Esophagus squamous epithelium (tissue), 4 donors: ENCODE results near the gene C11orf98.

ENCODE experiments used
- POLR2A ChIP-seq, 4 donors: fragments of 450-650 bp; IDR thresholded peaks; one replicate each; pipeline ENCODE4 v1.6.1; 2017; ENCODE audit warnings: antibody characterized with exemption in 4 of 4, mild to moderate bottlenecking in 4 of 4, moderate library complexity in 3 of 4
- TF ChIP-seq, protein P1 (sequence below), 6 experiments: fragments of 450-650 bp in 4 of 6; fragments of 200-600 bp in 2 of 6; sonication (generic) in 2 of 6; IDR thresholded peaks; one replicate each; pipeline ENCODE4 v1.5.1; 2016 to 2019; ENCODE audit warnings: antibody characterized with exemption in 6 of 6, mild to moderate bottlenecking in 4 of 6, moderate library complexity in 4 of 6

DNA sequence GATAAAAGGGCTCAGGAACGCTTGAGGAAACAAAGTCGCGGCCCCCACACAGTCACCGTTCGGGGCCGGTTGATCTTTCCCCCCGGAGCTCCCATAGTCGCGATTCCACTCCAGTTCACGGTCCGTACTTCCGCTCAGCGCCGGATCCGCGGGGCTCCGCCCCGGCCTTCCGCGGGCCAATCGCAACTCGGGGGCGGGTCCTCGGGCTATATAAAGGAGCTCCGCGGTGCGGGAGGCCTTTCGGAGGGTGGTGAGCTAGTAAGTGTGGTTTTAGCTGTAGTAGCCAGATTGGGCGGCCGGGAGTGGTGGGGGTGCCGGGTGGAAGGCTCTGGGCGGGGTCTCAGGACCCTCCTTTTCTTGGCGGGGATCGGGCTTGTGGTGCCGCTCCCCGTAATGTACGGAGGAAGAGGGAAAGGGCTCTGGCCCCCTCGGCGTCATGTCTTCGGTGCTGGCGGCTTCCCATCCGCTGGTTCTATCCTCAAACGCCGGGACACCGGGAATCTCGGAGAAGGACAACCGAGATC is at the start of gene C11orf98, which contains the start of gene CSKMT:
- TF ChIP-seq, protein P1, sequence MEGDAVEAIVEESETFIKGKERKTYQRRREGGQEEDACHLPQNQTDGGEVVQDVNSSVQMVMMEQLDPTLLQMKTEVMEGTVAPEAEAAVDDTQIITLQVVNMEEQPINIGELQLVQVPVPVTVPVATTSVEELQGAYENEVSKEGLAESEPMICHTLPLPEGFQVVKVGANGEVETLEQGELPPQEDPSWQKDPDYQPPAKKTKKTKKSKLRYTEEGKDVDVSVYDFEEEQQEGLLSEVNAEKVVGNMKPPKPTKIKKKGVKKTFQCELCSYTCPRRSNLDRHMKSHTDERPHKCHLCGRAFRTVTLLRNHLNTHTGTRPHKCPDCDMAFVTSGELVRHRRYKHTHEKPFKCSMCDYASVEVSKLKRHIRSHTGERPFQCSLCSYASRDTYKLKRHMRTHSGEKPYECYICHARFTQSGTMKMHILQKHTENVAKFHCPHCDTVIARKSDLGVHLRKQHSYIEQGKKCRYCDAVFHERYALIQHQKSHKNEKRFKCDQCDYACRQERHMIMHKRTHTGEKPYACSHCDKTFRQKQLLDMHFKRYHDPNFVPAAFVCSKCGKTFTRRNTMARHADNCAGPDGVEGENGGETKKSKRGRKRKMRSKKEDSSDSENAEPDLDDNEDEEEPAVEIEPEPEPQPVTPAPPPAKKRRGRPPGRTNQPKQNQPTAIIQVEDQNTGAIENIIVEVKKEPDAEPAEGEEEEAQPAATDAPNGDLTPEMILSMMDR (IDR thresholded peaks at IDR 0.05): peak in 2 of 6 experiments; percentile 9
- peak in 3 of 4 donors; percentile 66 to 99 (median 96) for TF ChIP-seq POLR2A (IDR thresholded peaks at IDR 0.05)
